Adrenal gland (tissue), 5 donors: ENCODE results near the gene MAD1L1.

ENCODE experiments used
- POLR2A ChIP-seq, 2 donors: fragments of 450-650 bp; IDR thresholded peaks; one replicate each; pipeline ENCODE4 v1.6.1; 2017; ENCODE audit warnings: antibody characterized with exemption in 2 of 2, mild to moderate bottlenecking in 2 of 2, moderate library complexity in 1 of 2
- TF ChIP-seq, protein P1 (sequence below), 6 experiments: fragments of 450-650 bp in 4 of 6; fragments of 200-600 bp in 2 of 6; sonication (generic) in 1 of 6; IDR thresholded peaks; 1 replicate in 5 of 6; 2 replicates in 1 of 6; pipeline versions ENCODE4 v1.5.1 to v1.8.0; 2016 to 2021; ENCODE audit warnings: antibody characterized with exemption in 6 of 6, mild to moderate bottlenecking in 2 of 6, moderate library complexity in 1 of 6
- donor health status: DM: no; HTN: no; CAD: no.

DNA sequence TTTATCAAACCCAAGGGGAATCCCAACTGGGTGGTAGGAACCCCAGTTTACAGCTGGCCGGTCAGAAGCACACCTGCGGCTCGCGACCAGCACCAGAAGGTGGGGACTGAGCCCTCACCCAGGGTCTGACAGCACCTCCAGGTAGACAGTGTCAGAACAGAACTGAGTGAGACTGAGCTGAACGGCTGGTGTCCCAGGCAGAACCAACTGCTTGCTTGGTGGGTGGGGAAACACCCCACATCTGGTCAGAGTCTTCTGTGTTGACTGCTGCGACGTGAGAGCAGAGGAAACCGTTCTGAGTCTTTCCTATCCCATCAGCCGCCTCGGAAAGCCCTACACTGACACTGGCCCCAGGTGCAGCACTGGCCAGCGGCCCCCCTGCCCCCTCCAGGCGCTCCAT is 160.7 kb downstream of the MAD1L1 start:
- no peak for TF ChIP-seq POLR2A (IDR thresholded peaks at IDR 0.05)
- TF ChIP-seq, protein P1, sequence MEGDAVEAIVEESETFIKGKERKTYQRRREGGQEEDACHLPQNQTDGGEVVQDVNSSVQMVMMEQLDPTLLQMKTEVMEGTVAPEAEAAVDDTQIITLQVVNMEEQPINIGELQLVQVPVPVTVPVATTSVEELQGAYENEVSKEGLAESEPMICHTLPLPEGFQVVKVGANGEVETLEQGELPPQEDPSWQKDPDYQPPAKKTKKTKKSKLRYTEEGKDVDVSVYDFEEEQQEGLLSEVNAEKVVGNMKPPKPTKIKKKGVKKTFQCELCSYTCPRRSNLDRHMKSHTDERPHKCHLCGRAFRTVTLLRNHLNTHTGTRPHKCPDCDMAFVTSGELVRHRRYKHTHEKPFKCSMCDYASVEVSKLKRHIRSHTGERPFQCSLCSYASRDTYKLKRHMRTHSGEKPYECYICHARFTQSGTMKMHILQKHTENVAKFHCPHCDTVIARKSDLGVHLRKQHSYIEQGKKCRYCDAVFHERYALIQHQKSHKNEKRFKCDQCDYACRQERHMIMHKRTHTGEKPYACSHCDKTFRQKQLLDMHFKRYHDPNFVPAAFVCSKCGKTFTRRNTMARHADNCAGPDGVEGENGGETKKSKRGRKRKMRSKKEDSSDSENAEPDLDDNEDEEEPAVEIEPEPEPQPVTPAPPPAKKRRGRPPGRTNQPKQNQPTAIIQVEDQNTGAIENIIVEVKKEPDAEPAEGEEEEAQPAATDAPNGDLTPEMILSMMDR (IDR thresholded peaks at IDR 0.05), result no peak
